HG02981 (cell line): Measurements from ENCODE around the gene LGALS7.
"Not testable (repeated sequence)": the region's sequence is repeated elsewhere in the genome, so short reads cannot be mapped to it uniquely, and the experiment has no call there.

ENCODE experiments used
- ATAC-seq: cut with Tn5 transposase; IDR thresholded peaks from one replicate; pipeline ENCODE4 v1.9.1; 2021; ENCODE audit warnings: mild to moderate bottlenecking, moderate library complexity; ENCODE audit not compliant: unreplicated experiment

LGALS7 gene

GRCh38 chr19:38774181-38774950, 1.0 kb upstream of the LGALS7 start:
- no peak for ATAC-seq

- ATAC-seq, result not testable (repeated sequence)
These were observed 1.7 kb downstream of the LGALS7 start for GRCh38 chr19:38771569-38771968.

GRCh38 chr19:38770949-38771275, 2.4 kb downstream of the LGALS7 start:
- not testable (repeated sequence) for ATAC-seq

- ATAC-seq, result not testable (repeated sequence)
These were observed 2.9 kb downstream of the LGALS7 start for GRCh38 chr19:38770228-38770948.

- ATAC-seq, result peak; percentile 58
These were observed 3.6 kb downstream of the LGALS7 start for GRCh38 chr19:38769635-38770211.

- no peak for ATAC-seq
These were observed 6.9 kb downstream of the LGALS7 start for GRCh38 chr19:38766276-38767047.

- ATAC-seq, result no peak
These were observed 8.1 kb downstream of the LGALS7 start for GRCh38 chr19:38765214-38765613.

- no peak for ATAC-seq
These were observed 9.5 kb downstream of the LGALS7 start for GRCh38 chr19:38763795-38764220.

- ATAC-seq, result not testable (repeated sequence)
These were observed 11.4 kb downstream of the LGALS7 start for GRCh38 chr19:38761884-38762389.

- ATAC-seq, result not testable (repeated sequence)
These were observed 12.4 kb downstream of the LGALS7 start for GRCh38 chr19:38760805-38761517.

GRCh38 chr19:38759590-38760003, 13.7 kb downstream of the LGALS7 start:
- ATAC-seq, result no peak

- ATAC-seq, result not testable (repeated sequence)
These were observed 19.1 kb downstream of the LGALS7 start for GRCh38 chr19:38754196-38754595.

GRCh38 chr19:38753783-38754182, 19.5 kb downstream of the LGALS7 start:
- not testable (repeated sequence) for ATAC-seq

- no peak for ATAC-seq
These were observed 28.0 kb downstream of the LGALS7 start for GRCh38 chr19:38745316-38745715.

- no peak for ATAC-seq
These were observed 28.4 kb downstream of the LGALS7 start for GRCh38 chr19:38744874-38745273.

- no peak for ATAC-seq
These were observed 29.0 kb downstream of the LGALS7 start, which contains the start of gene CAPN12 for GRCh38 chr19:38744298-38744681. Gene CAPN12 (minus strand): TSS chr19:38744474. CDS start chr19:38744165, 309 bp downstream.

- ATAC-seq, result no peak
These were observed 29.7 kb downstream of the LGALS7 start for GRCh38 chr19:38743394-38744297.

GRCh38 chr19:38742906-38743305, 30.4 kb downstream of the LGALS7 start:
- no peak for ATAC-seq

- no peak for ATAC-seq
These were observed 31.0 kb downstream of the LGALS7 start for GRCh38 chr19:38742296-38742695.
